BJ (cell line): ENCODE measurements around the gene C1QTNF6. TPM values are rescaled to one million over a fixed set of nuclear protein-coding genes. Genes with fewer than 3 reads are reported as not detected.

Experiments used
- CTCF ChIA-PET: fragments of 350-600 bp; formaldehyde crosslinking; extraction: SDS; loops from one replicate; lab custom pipeline; 2021; ENCODE audit warnings: antibody characterized with exemption, inconsistent platforms; lab: Yijun Ruan, JAX
- POLR2A ChIA-PET: fragments of 300-600 bp; sonication (Branson Sonifier 250); formaldehyde crosslinking; extraction: SDS; loops from one replicate; lab custom pipeline; 2021; ENCODE audit warnings: antibody characterized with exemption; lab: Charles Lee
- DNase-seq: peaks from one replicate; pipeline ENCODE4 v3.0.0-alpha.2; 2011; ENCODE audit warnings: low read depth
- H3K27me3 ChIP-seq: 2 replicates; pipeline ENCODE4 v1.6.0; 2011; ENCODE audit warnings: low read length; ENCODE audit not compliant: control insufficient read depth, insufficient read depth
- H3K36me3 ChIP-seq: 2 replicates; pipeline ENCODE4 v1.5.1; 2011; ENCODE audit warnings: low read length; ENCODE audit not compliant: control insufficient read depth, insufficient read depth
- H3K4me3 ChIP-seq: 2 replicates; pipeline ENCODE4 v1.5.1; 2011; ENCODE audit warnings: low read depth, mild to moderate bottlenecking, control low read depth, low read length
- polyA plus RNA-seq: library from polyadenylated mRNA; depleted of rRNA; stranded (reverse); fragments of >200 nt; gene quantifications from 2 replicates; pipeline ENCODE4 v1.2.3, GENCODE V29; 2011; rRNA removed
- small RNA-seq: library from RNA; depleted of rRNA; stranded (forward); fragments of <200 nt; gene quantifications from one replicate; pipeline ENCODE3, GENCODE V24; 2012; ENCODE audit warnings: low replicate concordance, low read depth; ENCODE audit not compliant: insufficient read length
- TF ChIP-seq, protein P1 (sequence below): IDR thresholded peaks from 2 replicates; pipeline ENCODE4 v1.5.1; 2011; ENCODE audit warnings: low read depth, mild to moderate bottlenecking, control low read depth, inconsistent platforms, low read length, moderate library complexity; ENCODE audit not compliant: insufficient read depth

Gene C1QTNF6
- polyA plus RNA-seq, 1 experiment: 19.3 TPM

DNA sequence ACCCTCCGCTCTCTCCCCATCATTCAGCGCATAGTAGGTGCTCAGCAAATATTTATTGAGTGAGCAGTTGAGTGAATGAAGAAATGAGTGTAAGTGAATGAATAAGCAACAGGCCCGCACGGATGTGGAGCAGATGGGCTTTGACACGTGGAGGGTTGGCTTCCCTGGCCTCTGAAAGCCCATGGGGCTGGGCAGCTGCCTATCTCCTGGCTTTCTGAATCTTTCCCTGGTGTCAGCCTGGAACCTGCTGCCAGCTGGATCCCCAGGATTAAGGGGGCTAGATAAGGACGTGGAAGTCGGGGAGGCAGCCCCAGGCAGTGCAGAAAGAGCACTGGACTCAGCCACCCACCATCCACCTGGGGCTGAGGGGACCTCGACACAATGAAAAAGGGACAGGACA lies 50.9 kb downstream of the C1QTNF6 start:
- TF ChIP-seq, protein P1, sequence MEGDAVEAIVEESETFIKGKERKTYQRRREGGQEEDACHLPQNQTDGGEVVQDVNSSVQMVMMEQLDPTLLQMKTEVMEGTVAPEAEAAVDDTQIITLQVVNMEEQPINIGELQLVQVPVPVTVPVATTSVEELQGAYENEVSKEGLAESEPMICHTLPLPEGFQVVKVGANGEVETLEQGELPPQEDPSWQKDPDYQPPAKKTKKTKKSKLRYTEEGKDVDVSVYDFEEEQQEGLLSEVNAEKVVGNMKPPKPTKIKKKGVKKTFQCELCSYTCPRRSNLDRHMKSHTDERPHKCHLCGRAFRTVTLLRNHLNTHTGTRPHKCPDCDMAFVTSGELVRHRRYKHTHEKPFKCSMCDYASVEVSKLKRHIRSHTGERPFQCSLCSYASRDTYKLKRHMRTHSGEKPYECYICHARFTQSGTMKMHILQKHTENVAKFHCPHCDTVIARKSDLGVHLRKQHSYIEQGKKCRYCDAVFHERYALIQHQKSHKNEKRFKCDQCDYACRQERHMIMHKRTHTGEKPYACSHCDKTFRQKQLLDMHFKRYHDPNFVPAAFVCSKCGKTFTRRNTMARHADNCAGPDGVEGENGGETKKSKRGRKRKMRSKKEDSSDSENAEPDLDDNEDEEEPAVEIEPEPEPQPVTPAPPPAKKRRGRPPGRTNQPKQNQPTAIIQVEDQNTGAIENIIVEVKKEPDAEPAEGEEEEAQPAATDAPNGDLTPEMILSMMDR: no peak
- ChIA-PET POLR2A (no interaction called here), CTCF (interaction anchor here (1.2 kb wide), 1 partner anchor 62 kb away, joined by 6 read pairs; no protein-coding TSS in a partner anchor)
- no peak overlapping the region for H3K4me3 ChIP-seq
- H3K27me3 ChIP-seq: peaks cover 3% of the 10 kb centered on the region; the same call in 1 of the 2 replicates
- H3K36me3 ChIP-seq: no peaks in the 10 kb centered on the region
- DNase-seq: no peak

DNA sequence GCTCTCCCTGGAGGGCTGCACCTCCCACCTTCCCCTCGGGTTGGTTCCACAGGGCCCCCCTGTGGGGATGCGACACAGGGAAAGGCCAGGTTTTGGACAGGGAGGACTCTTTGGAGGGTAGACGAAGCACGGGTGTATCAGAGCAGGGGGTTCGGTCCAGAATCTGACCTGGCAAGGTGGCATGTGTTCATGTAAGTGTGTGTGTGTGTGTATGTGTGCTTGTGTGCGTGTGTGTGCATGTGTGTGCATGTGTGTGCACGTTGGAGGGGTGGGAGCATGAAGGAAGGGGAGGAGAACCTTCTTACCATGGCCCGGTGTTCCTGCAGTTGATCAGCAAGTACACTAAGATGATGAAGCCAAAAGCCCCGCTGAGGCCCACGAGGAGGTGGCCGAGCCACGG lies 53.0 kb downstream of the C1QTNF6 start:
- Histone ChIP-seq H3K36me3 (no peaks in the 10 kb centered on the region), H3K27me3 (peaks cover 5% of the 10 kb centered on the region; the same call in 1 of the 2 replicates), H3K4me3 (no peak overlapping the region)
- ChIA-PET CTCF (interaction anchor here (1.3 kb wide), 1 partner anchor 64 kb away, joined by 5 read pairs; no protein-coding TSS in a partner anchor), POLR2A (no interaction called here)
- no peak for DNase-seq
- TF ChIP-seq, protein P1: no peak

DNA sequence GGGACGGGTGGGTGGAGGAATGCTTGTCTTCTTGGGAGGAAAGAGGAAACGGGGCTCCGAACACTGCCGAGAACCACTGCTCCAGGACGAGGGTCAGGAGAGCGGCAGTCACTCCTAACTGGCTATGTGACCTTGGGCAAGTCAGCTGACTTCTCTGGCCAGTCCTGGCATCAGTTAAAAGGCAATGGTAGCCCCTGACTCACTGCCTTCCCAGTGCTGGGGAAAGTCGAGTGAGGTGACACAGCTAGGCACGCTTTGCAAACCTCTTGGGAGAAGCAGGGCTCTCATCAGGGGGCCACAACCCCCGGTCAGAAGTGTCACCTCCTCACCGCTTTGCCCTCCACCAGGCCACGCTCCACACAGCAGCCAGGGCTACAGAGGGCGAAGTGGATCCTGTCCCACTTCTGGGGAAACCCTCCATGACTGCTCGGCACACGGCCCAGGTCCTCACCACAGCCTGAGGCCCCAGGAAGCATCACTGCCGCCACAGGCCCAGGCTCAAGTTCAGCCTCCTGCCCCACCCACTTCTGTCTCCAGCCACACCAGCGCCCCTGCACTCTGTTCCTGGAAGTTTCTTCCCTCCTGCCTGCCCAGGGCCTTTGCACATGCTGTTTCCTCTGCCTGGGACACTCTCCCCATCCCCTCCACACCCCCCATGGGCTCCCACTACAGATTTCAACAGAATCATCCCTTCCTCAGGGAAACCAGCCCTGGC lies 54.6 kb downstream of the C1QTNF6 start:
- no peak overlapping the region for H3K4me3 ChIP-seq
- ChIA-PET POLR2A (no interaction called here), CTCF (no interaction called here)
- DNase-seq: no peak
- TF ChIP-seq, protein P1: no peak
- H3K27me3 ChIP-seq: peaks cover 5% of the 10 kb centered on the region; the same call in 1 of the 2 replicates
- no peaks in the 10 kb centered on the region for H3K36me3 ChIP-seq

DNA sequence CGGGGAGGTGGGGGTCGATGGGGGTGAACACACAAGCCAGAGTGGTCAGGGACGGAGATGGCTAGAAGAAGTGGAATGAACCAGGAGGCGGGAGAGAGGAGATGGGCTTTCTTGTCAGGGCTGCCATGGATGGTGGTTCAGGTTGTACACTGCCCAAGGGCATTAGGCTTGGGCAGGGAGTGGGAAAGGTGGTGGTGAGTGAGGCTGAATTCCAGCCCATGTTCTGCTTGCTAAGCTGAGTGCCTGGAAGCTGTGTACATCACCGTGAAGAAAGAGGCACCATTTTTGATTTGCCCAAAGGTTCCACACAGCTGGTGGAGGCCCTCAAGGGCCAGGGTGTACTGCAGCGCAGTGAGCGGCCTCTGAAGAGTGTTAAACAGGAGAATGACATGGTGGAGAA lies 55.3 kb downstream of the C1QTNF6 start:
- TF ChIP-seq, protein P1: no peak
- Histone ChIP-seq H3K36me3 (no peaks in the 10 kb centered on the region), H3K27me3 (peaks cover 5% of the 10 kb centered on the region; the same call in 1 of the 2 replicates), H3K4me3 (no peak overlapping the region)
- CTCF ChIA-PET: no interaction called here
- POLR2A ChIA-PET: no interaction called here
- DNase-seq: no peak

Small RNA genes within 50 kb of the gene (small RNA-seq; reads per million reads assigned to genes)
- gene Z82188.1: not detected

Other genes with a start within 250 kb of the C1QTNF6 start
- gene TST, start 168.8 kb downstream of the C1QTNF6 start, polyA plus RNA-seq: 32.8 and 45.7 TPM in 2 replicates
- 27.7 and 45.5 TPM in 2 replicates for gene MPST, start 168.5 kb downstream of the C1QTNF6 start, polyA plus RNA-seq
- gene KCTD17, start 136.5 kb downstream of the C1QTNF6 start, polyA plus RNA-seq: 19.1 and 36.3 TPM in 2 replicates
- not detected in 2 replicates for gene TMPRSS6, start 78.5 kb downstream of the C1QTNF6 start, polyA plus RNA-seq
- gene IL2RB, start 38.3 kb downstream of the C1QTNF6 start, polyA plus RNA-seq: 0.22 and 0.37 TPM in 2 replicates
- not detected in 2 replicates for gene SSTR3, start 24.2 kb upstream of the C1QTNF6 start, polyA plus RNA-seq
- 13.7 and 25.7 TPM in 2 replicates for gene RAC2, start 56.0 kb upstream of the C1QTNF6 start, polyA plus RNA-seq
- not detected in 2 replicates for gene CYTH4, start 94.3 kb upstream of the C1QTNF6 start, polyA plus RNA-seq
- 0.34 and 0.39 TPM in 2 replicates for gene ELFN2, start 239.2 kb upstream of the C1QTNF6 start, polyA plus RNA-seq